HepG2 (cell line): ENCODE results near the gene RAC3. TPM values are rescaled to one million over a fixed set of nuclear protein-coding genes. Genes with fewer than 3 reads are reported as not detected.

Source experiments
- BORCS8-MEF2B ChIP-seq: sonication (generic); formaldehyde crosslinking; IDR thresholded peaks from 2 replicates; pipeline ENCODE4 v1.8.0; 2022; ENCODE audit warnings: mild to moderate bottlenecking, missing genetic modification reagents
- FOXO1 ChIP-seq: sonication (generic); formaldehyde crosslinking; IDR thresholded peaks from 2 replicates; pipeline ENCODE4 v1.4.0; 2020; ENCODE audit warnings: missing genetic modification reagents
- FOXP1 ChIP-seq, 2 experiments: fragments of 450-650 bp in 1 of 2; IDR thresholded peaks; 2 replicates each; pipeline ENCODE4 v1.6.1; 2017 to 2018; ENCODE audit warnings: antibody characterized with exemption in 1 of 2
- GABPB1 ChIP-seq: IDR thresholded peaks from 2 replicates; pipeline ENCODE4 v1.6.1; 2016; ENCODE audit warnings: mild to moderate bottlenecking, missing genetic modification reagents, moderate library complexity, missing compliant biosample characterization
- HINFP ChIP-seq: sonication (generic); formaldehyde crosslinking; IDR thresholded peaks from 2 replicates; pipeline ENCODE4 v1.4.0; 2020; ENCODE audit warnings: low read depth, mild to moderate bottlenecking, missing genetic modification reagents
- HNRNPH1 ChIP-seq: fragments of 200-400 bp; formaldehyde crosslinking; optimal IDR thresholded peaks from 2 replicates; pipeline ENCODE3; 2017; ENCODE audit warnings: mild to moderate bottlenecking, low read depth, low read length
- IRF2 ChIP-seq: IDR thresholded peaks from 2 replicates; pipeline ENCODE4 v1.6.1; 2018; ENCODE audit warnings: missing genetic modification reagents, missing compliant biosample characterization
- KDM5B ChIP-seq: sonication (generic); formaldehyde crosslinking; IDR thresholded peaks from 2 replicates; pipeline ENCODE4 v1.4.0; 2020; ENCODE audit warnings: missing genetic modification reagents, mild to moderate bottlenecking, borderline replicate concordance
- MEF2D ChIP-seq: sonication (generic); formaldehyde crosslinking; IDR thresholded peaks from 2 replicates; pipeline ENCODE4 v1.5.1; 2020; ENCODE audit warnings: mild to moderate bottlenecking, missing genetic modification reagents
- NR2F6 ChIP-seq, 2 experiments: IDR thresholded peaks; 2 replicates each; pipeline ENCODE4 v1.6.1; 2016; ENCODE audit warnings: antibody characterized with exemption in 1 of 2, mild to moderate bottlenecking in 1 of 2
- PAXIP1 ChIP-seq: sonication (generic); formaldehyde crosslinking; conservative IDR thresholded peaks from 2 replicates; pipeline ENCODE4 v1.4.0; 2020; ENCODE audit warnings: mild to moderate bottlenecking, missing genetic modification reagents, moderate library complexity
- PCBP2 ChIP-seq: fragments of 200-400 bp; formaldehyde crosslinking; optimal IDR thresholded peaks from 2 replicates; pipeline ENCODE3; 2018; ENCODE audit warnings: low read length, low read depth; ENCODE audit not compliant: poor library complexity, severe bottlenecking
- RFX1 ChIP-seq: fragments of 450-650 bp; IDR thresholded peaks from 2 replicates; pipeline ENCODE4 v1.6.1; 2017
- SMAD3 ChIP-seq: sonication (generic); formaldehyde crosslinking; IDR thresholded peaks from 2 replicates; pipeline ENCODE4 v1.4.0; 2020; ENCODE audit warnings: missing genetic modification reagents
- ZBTB1 ChIP-seq: sonication (generic); formaldehyde crosslinking; IDR thresholded peaks from 2 replicates; pipeline ENCODE4 v1.4.0; 2020; ENCODE audit warnings: missing genetic modification reagents, borderline replicate concordance
- ZBTB14 ChIP-seq: sonication (generic); formaldehyde crosslinking; IDR thresholded peaks from 2 replicates; pipeline ENCODE4 v1.4.0; 2020; ENCODE audit warnings: missing genetic modification reagents
- ZBTB25 ChIP-seq: IDR thresholded peaks from 2 replicates; pipeline ENCODE4 v1.6.1; 2018; ENCODE audit warnings: missing genetic modification reagents
- ZFP36L2 ChIP-seq: sonication (generic); formaldehyde crosslinking; IDR thresholded peaks from 2 replicates; pipeline ENCODE4 v1.4.0; 2020; ENCODE audit warnings: missing genetic modification reagents
- ZFP62 ChIP-seq: sonication (generic); formaldehyde crosslinking; IDR thresholded peaks from 2 replicates; pipeline ENCODE4 v1.4.0; 2020; ENCODE audit warnings: missing genetic modification reagents
- ZNF335 ChIP-seq: sonication (generic); formaldehyde crosslinking; IDR thresholded peaks from 2 replicates; pipeline ENCODE4 v1.4.0; 2020; ENCODE audit warnings: missing genetic modification reagents
- ZNF670 ChIP-seq: sonication (generic); formaldehyde crosslinking; IDR thresholded peaks from 2 replicates; pipeline ENCODE4 v1.8.0; 2022; ENCODE audit warnings: mild to moderate bottlenecking, missing genetic modification reagents, borderline replicate concordance
- ZNF746 ChIP-seq: sonication (generic); formaldehyde crosslinking; IDR thresholded peaks from 2 replicates; pipeline ENCODE4 v1.8.0; 2022; ENCODE audit warnings: mild to moderate bottlenecking, missing genetic modification reagents
- ZNF83 ChIP-seq: sonication (generic); formaldehyde crosslinking; IDR thresholded peaks from 2 replicates; pipeline ENCODE4 v1.4.0; 2020; ENCODE audit warnings: missing genetic modification reagents, mild to moderate bottlenecking, borderline replicate concordance
- polyA plus RNA-seq, 8 experiments: library from polyadenylated mRNA; depleted of rRNA in 3 of 8; stranded (reverse) in 7 of 8; unstranded in 1 of 8; fragments of >200 nt; fragmentation: Illumina TruSeq in 4 of 8; extraction: Trizol in 4 of 8; gene quantifications; 2 replicates each; pipeline versions ENCODE4 v1.2.1 to v1.2.3, GENCODE V29; 2011 to 2016; ENCODE audit warnings: low read depth in 4 of 8, missing spikeins in 1 of 8, mixed read lengths in 1 of 8; ENCODE audit not compliant: insufficient read depth in 1 of 8
- total RNA-seq, 5 experiments: library from RNA; depleted of rRNA; stranded (reverse); fragments of >200 nt; fragmentation: Illumina TruSeq; extraction: Trizol; gene quantifications; 2 replicates each; pipeline ENCODE4 v1.2.3, GENCODE V29; 2016; ENCODE audit warnings: low read depth in 1 of 5

The RAC3 gene
- total and polyA plus RNA-seq, 2 of the 13 experiments (the other 11 are each of a cell fraction or from before 2014, with no cell fraction given): 10.5 to 21.3 TPM

- TF ChIP-seq ZBTB25 (CRISPR knock-in tag) (peak; percentile 81), RFX1 (no peak), ZFP36L2 (CRISPR knock-in tag) (no peak), IRF2 (CRISPR knock-in tag) (peak; percentile 73; the same call in 1 of the 2 replicates), ZNF670 (CRISPR knock-in tag) (no peak), HINFP (CRISPR knock-in tag) (0 out of 2 replicates have a peak, but pooled peaks have one; percentile 39), GABPB1 (CRISPR knock-in tag) (peak; percentile 84), ZBTB1 (no peak), ZFP62 (no peak), HNRNPH1 (no peak), KDM5B (CRISPR knock-in tag) (peak; percentile 84; the same call in 1 of the 2 replicates), ZBTB14 (no peak), ZNF335 (peak; percentile 84; the same call in 1 of the 2 replicates), SMAD3 (CRISPR knock-in tag) (peak; percentile 83), FOXP1 (IDR thresholded peaks at IDR 0.05) (no peak), FOXP1 (CRISPR knock-in tag; IDR thresholded peaks at IDR 0.05) (no peak), PAXIP1 (CRISPR knock-in tag) (peak; percentile 81), PCBP2 (no peak), ZNF746 (CRISPR knock-in tag) (peak; percentile 90), MEF2D (CRISPR knock-in tag) (peak; percentile 75), FOXO1 (CRISPR knock-in tag) (peak; percentile 51), NR2F6 (IDR thresholded peaks at IDR 0.05) (0 out of 2 replicates have a peak, but pooled peaks have one; percentile 18), NR2F6 (CRISPR knock-in tag; IDR thresholded peaks at IDR 0.05) (peak; percentile 55), ZNF83 (CRISPR knock-in tag) (peak; percentile 87; the same call in 1 of the 2 replicates), BORCS8-MEF2B (CRISPR knock-in tag) (peak; percentile 22)
Measured at GRCh38 chr17:82003411-82004381, 27.8 kb upstream of the RAC3 start (continued).
